GM12872 (cell line): ENCODE data around the gene KRT9.
"Not testable (repeated sequence)": the region's sequence is repeated elsewhere in the genome, so short reads cannot be mapped to it uniquely, and the experiment has no call there.

Experiments used
- CTCF ChIP-seq: IDR thresholded peaks from 3 replicates; pipeline ENCODE4 v1.5.1; 2011; ENCODE audit warnings: low read depth, mild to moderate bottlenecking, low read length, moderate library complexity; ENCODE audit not compliant: insufficient read depth

The KRT9 gene

GRCh38 chr17:41615454-41615853 lies 43.6 kb upstream of the KRT9 start:
- no peak for TF ChIP-seq CTCF

- TF ChIP-seq CTCF, result no peak
These were observed 42.2 kb upstream of the KRT9 start for GRCh38 chr17:41614098-41614497.

- TF ChIP-seq CTCF, result no peak
These were observed 41.6 kb upstream of the KRT9 start for GRCh38 chr17:41613277-41614082.

GRCh38 chr17:41612376-41613160 lies 40.7 kb upstream of the KRT9 start, which contains the start of gene KRT16:
Gene KRT16, minus strand, starts transcription at chr17:41612767. Its CDS starts 79 bp downstream, at chr17:41612688.
- not testable (repeated sequence) for TF ChIP-seq CTCF

GRCh38 chr17:41610965-41611640 lies 39.2 kb upstream of the KRT9 start:
- no peak for TF ChIP-seq CTCF

- TF ChIP-seq CTCF, result no peak
These were observed 30.7 kb upstream of the KRT9 start for GRCh38 chr17:41602524-41602923.

- no peak for TF ChIP-seq CTCF
These were observed 28.5 kb upstream of the KRT9 start for GRCh38 chr17:41600318-41600717.
